ENCODE data around the gene BUB1.
"Not testable (repeated sequence)": the region's sequence is repeated elsewhere in the genome, so short reads cannot be mapped to it uniquely, and the experiment has no call there.

DNA sequence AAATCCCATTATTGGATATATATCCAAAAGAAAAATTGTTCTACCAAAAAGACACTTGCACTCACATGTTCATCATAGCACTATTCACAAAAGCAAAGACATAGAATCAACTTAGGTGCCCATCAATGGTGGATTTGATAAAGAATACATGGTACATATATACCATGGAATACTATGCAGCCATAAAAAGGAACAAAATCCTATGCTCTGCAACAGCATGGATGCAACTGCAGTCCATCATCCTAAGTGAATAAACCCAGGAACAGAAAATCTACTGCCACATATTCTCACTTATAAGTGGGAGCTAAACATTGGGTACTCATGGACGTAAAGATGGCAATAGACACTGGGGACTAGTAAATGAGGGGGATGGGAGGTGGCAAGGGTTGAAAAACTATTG, 50.5 kb downstream of the BUB1 start:
- not testable (repeated sequence) for TF ChIP-seq EGR1 (IDR thresholded peaks at IDR 0.05; ENCODE audit: borderline replicate concordance, low read depth, low read length); TAF1 (IDR thresholded peaks at IDR 0.05; ENCODE audit: low read depth, low read length); CHD2 (IDR thresholded peaks at IDR 0.05; ENCODE audit: low read length); EZH2 (IDR thresholded peaks at IDR 0.05; ENCODE audit: low read depth, low read length, severe bottlenecking); POLR2AphosphoS5 (IDR thresholded peaks at IDR 0.05; ENCODE audit: low read depth, low read length); JUND (IDR thresholded peaks at IDR 0.05; ENCODE audit: low read length); SUZ12 (IDR thresholded peaks at IDR 0.05; ENCODE audit: low read length); SIX5 (IDR thresholded peaks at IDR 0.05; ENCODE audit: low read depth, low read length); BRCA1 (IDR thresholded peaks at IDR 0.05; ENCODE audit: low read depth, low read length); YY1 (IDR thresholded peaks at IDR 0.05; ENCODE audit: low read depth, low read length); RBBP5 (IDR thresholded peaks at IDR 0.05; ENCODE audit: borderline replicate concordance, low read depth, low read length)
- TF ChIP-seq, protein P1, sequence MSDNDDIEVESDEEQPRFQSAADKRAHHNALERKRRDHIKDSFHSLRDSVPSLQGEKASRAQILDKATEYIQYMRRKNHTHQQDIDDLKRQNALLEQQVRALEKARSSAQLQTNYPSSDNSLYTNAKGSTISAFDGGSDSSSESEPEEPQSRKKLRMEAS (IDR thresholded peaks at IDR 0.05) = not testable (repeated sequence)
- TF ChIP-seq, protein P2, sequence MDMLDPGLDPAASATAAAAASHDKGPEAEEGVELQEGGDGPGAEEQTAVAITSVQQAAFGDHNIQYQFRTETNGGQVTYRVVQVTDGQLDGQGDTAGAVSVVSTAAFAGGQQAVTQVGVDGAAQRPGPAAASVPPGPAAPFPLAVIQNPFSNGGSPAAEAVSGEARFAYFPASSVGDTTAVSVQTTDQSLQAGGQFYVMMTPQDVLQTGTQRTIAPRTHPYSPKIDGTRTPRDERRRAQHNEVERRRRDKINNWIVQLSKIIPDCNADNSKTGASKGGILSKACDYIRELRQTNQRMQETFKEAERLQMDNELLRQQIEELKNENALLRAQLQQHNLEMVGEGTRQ (IDR thresholded peaks at IDR 0.05; ENCODE audit: low read length) = not testable (repeated sequence)
- TF ChIP-seq, protein P3, sequence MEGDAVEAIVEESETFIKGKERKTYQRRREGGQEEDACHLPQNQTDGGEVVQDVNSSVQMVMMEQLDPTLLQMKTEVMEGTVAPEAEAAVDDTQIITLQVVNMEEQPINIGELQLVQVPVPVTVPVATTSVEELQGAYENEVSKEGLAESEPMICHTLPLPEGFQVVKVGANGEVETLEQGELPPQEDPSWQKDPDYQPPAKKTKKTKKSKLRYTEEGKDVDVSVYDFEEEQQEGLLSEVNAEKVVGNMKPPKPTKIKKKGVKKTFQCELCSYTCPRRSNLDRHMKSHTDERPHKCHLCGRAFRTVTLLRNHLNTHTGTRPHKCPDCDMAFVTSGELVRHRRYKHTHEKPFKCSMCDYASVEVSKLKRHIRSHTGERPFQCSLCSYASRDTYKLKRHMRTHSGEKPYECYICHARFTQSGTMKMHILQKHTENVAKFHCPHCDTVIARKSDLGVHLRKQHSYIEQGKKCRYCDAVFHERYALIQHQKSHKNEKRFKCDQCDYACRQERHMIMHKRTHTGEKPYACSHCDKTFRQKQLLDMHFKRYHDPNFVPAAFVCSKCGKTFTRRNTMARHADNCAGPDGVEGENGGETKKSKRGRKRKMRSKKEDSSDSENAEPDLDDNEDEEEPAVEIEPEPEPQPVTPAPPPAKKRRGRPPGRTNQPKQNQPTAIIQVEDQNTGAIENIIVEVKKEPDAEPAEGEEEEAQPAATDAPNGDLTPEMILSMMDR (IDR thresholded peaks at IDR 0.05; ENCODE audit: control extremely low read depth in 1 of 3, insufficient read depth in 1 of 3, low read depth in 1 of 3, low read length in 3 of 3) = not testable (repeated sequence)
